ENCODE measurements around the gene AGBL3. TPM values are rescaled to one million over a fixed set of nuclear protein-coding genes. Genes with fewer than 3 reads are reported as not detected.

Gene AGBL3
- total and polyA plus RNA-seq, 2 experiments from 2014 or later = 3.2 to 5.6 TPM

DNA sequence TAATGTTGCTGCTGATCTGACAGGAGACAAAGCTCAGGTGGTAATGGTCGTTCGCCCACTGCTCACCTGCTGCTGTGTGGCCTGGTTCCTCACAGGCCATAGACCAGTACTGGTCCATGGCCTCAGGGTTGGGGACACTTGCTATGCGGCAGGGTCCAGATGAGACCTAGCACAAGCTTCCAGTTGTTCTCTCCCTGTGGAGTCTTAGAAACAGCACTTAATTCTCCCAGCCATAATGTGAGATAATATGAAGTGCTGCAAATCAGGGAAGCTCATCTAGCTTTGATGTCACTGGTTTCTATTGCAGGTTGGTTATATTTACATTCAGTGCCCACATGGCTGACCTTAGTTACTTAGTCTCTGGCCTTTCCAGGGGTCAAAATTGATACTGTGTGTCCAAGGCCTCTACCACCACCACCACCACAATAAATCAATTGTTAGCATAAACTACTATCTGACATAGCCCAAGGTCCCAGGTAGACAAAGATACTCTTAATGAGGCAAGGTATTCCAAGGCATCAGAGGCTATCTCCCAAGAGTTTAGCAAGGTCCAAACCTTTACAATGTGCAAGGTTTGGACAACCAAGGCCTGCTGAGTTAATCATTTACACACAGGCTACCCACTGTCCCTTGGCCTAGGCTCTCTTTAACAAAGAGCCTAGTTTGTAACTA, 11.0 kb downstream of the AGBL3 start:
- H3K4me1 Mint-ChIP-seq = no peaks in the 10 kb centered on the region

DNA sequence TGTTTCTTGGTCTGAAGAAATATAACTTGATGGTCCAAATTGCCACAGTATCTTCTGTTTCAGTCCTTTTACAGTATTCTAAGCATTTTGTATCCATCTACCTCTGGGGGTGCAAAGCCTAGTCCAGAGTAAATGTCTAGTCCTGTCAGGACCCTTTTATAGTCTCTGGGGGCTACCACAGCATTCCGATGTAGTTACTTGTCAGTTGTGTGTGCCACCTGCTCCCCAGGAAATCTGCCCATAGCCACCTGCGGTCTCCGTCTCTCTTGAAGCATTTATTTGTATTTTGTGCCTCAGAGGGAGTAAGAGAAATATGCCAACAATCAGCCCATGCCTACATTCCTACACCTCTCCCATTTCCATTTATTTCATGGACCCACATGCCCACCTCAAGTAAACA, 12.8 kb downstream of the AGBL3 start:
- no peaks in the 10 kb centered on the region for H3F3A ChIP-seq (replicated peaks; ENCODE audit: low read depth)
- no peak overlapping the region for H2AFZ ChIP-seq
- H3K4me3 ChIP-seq = no peak overlapping the region
- no peak overlapping the region for H3K4me3 Mint-ChIP-seq
- ATAC-seq = no peak
- H3K9me2 ChIP-seq (ENCODE audit: insufficient read depth) = no peaks in the 10 kb centered on the region; the same call in 1 of the 2 replicates
- no peaks in the 10 kb centered on the region for H3K27me3 Mint-ChIP-seq (ENCODE audit: insufficient read depth, low read depth, poor library complexity)
- no peaks in the 10 kb centered on the region for H3K9me3 Mint-ChIP-seq
- no peaks in the 10 kb centered on the region for H3K4me1 ChIP-seq (ENCODE audit: insufficient read depth)
- H3K27ac ChIP-seq (ENCODE audit: low read depth) = no peak overlapping the region
- H3K36me3 ChIP-seq (ENCODE audit: insufficient read depth) = no peaks in the 10 kb centered on the region
- DNase-seq (ENCODE audit: low spot score) = no peak
- H3K79me2 ChIP-seq (replicated peaks; ENCODE audit: insufficient read depth) = no peaks in the 10 kb centered on the region
- no peaks in the 10 kb centered on the region; the same call in 1 of the 2 replicates for H4K20me1 ChIP-seq (replicated peaks; ENCODE audit: insufficient read depth)
- H3K4me1 Mint-ChIP-seq = no peaks in the 10 kb centered on the region
- H3K36me3 Mint-ChIP-seq (ENCODE audit: low read depth) = peaks cover 5% of the 10 kb centered on the region; the same call in 2 of the 3 replicates
- no peaks in the 10 kb centered on the region for H3K27me3 ChIP-seq (ENCODE audit: insufficient read depth)
- H3K27ac Mint-ChIP-seq = no peak overlapping the region
- H3K4me2 ChIP-seq = no peak overlapping the region
- TF ChIP-seq ZNF331 (CRISPR knock-in tag; IDR thresholded peaks at IDR 0.05; ENCODE audit: low read depth) (no peak), NANOG (IDR thresholded peaks at IDR 0.05; ENCODE audit: borderline replicate concordance) (no peak), STAT1 (IDR thresholded peaks at IDR 0.05; ENCODE audit: unreplicated experiment) (no peak), POLR2AphosphoS5 (IDR thresholded peaks at IDR 0.05; ENCODE audit: low read depth) (no peak)
- TF ChIP-seq, protein P1, sequence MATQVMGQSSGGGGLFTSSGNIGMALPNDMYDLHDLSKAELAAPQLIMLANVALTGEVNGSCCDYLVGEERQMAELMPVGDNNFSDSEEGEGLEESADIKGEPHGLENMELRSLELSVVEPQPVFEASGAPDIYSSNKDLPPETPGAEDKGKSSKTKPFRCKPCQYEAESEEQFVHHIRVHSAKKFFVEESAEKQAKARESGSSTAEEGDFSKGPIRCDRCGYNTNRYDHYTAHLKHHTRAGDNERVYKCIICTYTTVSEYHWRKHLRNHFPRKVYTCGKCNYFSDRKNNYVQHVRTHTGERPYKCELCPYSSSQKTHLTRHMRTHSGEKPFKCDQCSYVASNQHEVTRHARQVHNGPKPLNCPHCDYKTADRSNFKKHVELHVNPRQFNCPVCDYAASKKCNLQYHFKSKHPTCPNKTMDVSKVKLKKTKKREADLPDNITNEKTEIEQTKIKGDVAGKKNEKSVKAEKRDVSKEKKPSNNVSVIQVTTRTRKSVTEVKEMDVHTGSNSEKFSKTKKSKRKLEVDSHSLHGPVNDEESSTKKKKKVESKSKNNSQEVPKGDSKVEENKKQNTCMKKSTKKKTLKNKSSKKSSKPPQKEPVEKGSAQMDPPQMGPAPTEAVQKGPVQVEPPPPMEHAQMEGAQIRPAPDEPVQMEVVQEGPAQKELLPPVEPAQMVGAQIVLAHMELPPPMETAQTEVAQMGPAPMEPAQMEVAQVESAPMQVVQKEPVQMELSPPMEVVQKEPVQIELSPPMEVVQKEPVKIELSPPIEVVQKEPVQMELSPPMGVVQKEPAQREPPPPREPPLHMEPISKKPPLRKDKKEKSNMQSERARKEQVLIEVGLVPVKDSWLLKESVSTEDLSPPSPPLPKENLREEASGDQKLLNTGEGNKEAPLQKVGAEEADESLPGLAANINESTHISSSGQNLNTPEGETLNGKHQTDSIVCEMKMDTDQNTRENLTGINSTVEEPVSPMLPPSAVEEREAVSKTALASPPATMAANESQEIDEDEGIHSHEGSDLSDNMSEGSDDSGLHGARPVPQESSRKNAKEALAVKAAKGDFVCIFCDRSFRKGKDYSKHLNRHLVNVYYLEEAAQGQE (IDR thresholded peaks at IDR 0.05; ENCODE audit: unreplicated experiment) = no peak
- TF ChIP-seq, protein P2, sequence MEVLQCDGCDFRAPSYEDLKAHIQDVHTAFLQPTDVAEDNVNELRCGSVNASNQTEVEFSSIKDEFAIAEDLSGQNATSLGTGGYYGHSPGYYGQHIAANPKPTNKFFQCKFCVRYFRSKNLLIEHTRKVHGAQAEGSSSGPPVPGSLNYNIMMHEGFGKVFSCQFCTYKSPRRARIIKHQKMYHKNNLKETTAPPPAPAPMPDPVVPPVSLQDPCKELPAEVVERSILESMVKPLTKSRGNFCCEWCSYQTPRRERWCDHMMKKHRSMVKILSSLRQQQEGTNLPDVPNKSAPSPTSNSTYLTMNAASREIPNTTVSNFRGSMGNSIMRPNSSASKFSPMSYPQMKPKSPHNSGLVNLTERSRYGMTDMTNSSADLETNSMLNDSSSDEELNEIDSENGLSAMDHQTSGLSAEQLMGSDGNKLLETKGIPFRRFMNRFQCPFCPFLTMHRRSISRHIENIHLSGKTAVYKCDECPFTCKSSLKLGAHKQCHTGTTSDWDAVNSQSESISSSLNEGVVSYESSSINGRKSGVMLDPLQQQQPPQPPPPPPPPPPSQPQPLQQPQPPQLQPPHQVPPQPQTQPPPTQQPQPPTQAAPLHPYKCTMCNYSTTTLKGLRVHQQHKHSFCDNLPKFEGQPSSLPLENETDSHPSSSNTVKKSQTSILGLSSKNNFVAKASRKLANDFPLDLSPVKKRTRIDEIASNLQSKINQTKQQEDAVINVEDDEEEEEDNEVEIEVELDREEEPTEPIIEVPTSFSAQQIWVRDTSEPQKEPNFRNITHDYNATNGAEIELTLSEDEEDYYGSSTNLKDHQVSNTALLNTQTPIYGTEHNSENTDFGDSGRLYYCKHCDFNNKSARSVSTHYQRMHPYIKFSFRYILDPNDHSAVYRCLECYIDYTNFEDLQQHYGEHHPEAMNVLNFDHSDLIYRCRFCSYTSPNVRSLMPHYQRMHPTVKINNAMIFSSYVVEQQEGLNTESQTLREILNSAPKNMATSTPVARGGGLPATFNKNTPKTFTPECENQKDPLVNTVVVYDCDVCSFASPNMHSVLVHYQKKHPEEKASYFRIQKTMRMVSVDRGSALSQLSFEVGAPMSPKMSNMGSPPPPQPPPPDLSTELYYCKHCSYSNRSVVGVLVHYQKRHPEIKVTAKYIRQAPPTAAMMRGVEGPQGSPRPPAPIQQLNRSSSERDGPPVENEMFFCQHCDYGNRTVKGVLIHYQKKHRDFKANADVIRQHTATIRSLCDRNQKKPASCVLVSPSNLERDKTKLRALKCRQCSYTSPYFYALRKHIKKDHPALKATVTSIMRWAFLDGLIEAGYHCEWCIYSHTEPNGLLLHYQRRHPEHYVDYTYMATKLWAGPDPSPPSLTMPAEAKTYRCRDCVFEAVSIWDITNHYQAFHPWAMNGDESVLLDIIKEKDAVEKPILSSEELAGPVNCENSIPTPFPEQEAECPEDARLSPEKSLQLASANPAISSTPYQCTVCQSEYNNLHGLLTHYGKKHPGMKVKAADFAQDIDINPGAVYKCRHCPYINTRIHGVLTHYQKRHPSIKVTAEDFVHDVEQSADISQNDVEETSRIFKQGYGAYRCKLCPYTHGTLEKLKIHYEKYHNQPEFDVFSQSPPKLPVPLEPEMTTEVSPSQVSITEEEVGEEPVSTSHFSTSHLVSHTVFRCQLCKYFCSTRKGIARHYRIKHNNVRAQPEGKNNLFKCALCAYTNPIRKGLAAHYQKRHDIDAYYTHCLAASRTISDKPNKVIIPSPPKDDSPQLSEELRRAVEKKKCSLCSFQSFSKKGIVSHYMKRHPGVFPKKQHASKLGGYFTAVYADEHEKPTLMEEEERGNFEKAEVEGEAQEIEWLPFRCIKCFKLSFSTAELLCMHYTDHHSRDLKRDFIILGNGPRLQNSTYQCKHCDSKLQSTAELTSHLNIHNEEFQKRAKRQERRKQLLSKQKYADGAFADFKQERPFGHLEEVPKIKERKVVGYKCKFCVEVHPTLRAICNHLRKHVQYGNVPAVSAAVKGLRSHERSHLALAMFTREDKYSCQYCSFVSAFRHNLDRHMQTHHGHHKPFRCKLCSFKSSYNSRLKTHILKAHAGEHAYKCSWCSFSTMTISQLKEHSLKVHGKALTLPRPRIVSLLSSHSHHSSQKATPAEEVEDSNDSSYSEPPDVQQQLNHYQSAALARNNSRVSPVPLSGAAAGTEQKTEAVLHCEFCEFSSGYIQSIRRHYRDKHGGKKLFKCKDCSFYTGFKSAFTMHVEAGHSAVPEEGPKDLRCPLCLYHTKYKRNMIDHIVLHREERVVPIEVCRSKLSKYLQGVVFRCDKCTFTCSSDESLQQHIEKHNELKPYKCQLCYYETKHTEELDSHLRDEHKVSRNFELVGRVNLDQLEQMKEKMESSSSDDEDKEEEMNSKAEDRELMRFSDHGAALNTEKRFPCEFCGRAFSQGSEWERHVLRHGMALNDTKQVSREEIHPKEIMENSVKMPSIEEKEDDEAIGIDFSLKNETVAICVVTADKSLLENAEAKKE (CRISPR knock-in tag; IDR thresholded peaks at IDR 0.05) = no peak

More for the DNA sequence above, 11.0 kb downstream of the AGBL3 start:
- Mint-ChIP-seq H3K27me3 (ENCODE audit: insufficient read depth, low read depth, poor library complexity) (no peaks in the 10 kb centered on the region), H3K4me3 (no peak overlapping the region), H3K36me3 (ENCODE audit: low read depth) (peaks cover 5% of the 10 kb centered on the region; the same call in 2 of the 3 replicates), H3K9me3 (no peaks in the 10 kb centered on the region), H3K27ac (no peak overlapping the region)
- TF ChIP-seq EZH2 (IDR thresholded peaks at IDR 0.05; ENCODE audit: low read depth, unreplicated experiment) = no peak
- TF ChIP-seq EZH2phosphoT487 (IDR thresholded peaks at IDR 0.05; ENCODE audit: unreplicated experiment) = no peak
- TF ChIP-seq, protein P3, sequence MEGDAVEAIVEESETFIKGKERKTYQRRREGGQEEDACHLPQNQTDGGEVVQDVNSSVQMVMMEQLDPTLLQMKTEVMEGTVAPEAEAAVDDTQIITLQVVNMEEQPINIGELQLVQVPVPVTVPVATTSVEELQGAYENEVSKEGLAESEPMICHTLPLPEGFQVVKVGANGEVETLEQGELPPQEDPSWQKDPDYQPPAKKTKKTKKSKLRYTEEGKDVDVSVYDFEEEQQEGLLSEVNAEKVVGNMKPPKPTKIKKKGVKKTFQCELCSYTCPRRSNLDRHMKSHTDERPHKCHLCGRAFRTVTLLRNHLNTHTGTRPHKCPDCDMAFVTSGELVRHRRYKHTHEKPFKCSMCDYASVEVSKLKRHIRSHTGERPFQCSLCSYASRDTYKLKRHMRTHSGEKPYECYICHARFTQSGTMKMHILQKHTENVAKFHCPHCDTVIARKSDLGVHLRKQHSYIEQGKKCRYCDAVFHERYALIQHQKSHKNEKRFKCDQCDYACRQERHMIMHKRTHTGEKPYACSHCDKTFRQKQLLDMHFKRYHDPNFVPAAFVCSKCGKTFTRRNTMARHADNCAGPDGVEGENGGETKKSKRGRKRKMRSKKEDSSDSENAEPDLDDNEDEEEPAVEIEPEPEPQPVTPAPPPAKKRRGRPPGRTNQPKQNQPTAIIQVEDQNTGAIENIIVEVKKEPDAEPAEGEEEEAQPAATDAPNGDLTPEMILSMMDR (conservative IDR thresholded peaks at IDR 0.05; ENCODE audit: low read depth in 2 of 2) = no peak
- TF ChIP-seq ZNF114 (CRISPR knock-in tag; IDR thresholded peaks at IDR 0.05) = no peak
- DNase-seq (ENCODE audit: low spot score) (no peak), ATAC-seq (no peak)
- Histone ChIP-seq H3K27ac (ENCODE audit: low read depth) (no peak overlapping the region), H3K4me1 (ENCODE audit: insufficient read depth) (no peaks in the 10 kb centered on the region), H3K4me3 (no peak overlapping the region), H4K20me1 (replicated peaks; ENCODE audit: insufficient read depth) (no peaks in the 10 kb centered on the region; the same call in 1 of the 2 replicates), H3F3A (replicated peaks; ENCODE audit: low read depth) (no peaks in the 10 kb centered on the region), H3K79me2 (replicated peaks; ENCODE audit: insufficient read depth) (no peaks in the 10 kb centered on the region), H3K4me2 (no peak overlapping the region), H3K27me3 (ENCODE audit: insufficient read depth) (no peaks in the 10 kb centered on the region), H3K36me3 (ENCODE audit: insufficient read depth) (no peaks in the 10 kb centered on the region; the same call in 1 of the 2 replicates), H2AFZ (no peak overlapping the region), H3K9me2 (ENCODE audit: insufficient read depth) (no peaks in the 10 kb centered on the region; the same call in 1 of the 2 replicates)
